HFFc6 (cell line): ENCODE data around the gene SCN9A. TPM values are rescaled to one million over a fixed set of nuclear protein-coding genes. Genes with fewer than 3 reads are reported as not detected.

ENCODE experiments used
- DNase-seq: peaks from one replicate; pipeline ENCODE4 v3.0.0-alpha.2; 2018
- H3K27ac Mint-ChIP-seq: 2 replicates; pipeline ENCODE4 v1.8.0; 2020; ENCODE audit warnings: mild to moderate bottlenecking, mixed read lengths
- H3K27me3 Mint-ChIP-seq: 2 replicates; pipeline ENCODE4 v1.8.0; 2021; ENCODE audit warnings: mild to moderate bottlenecking, moderate library complexity, mixed read lengths; ENCODE audit not compliant: insufficient read depth
- H3K36me3 Mint-ChIP-seq: 2 replicates; pipeline ENCODE4 v1.8.0; 2021; ENCODE audit warnings: low read depth, mixed read lengths
- H3K4me1 Mint-ChIP-seq: 2 replicates; pipeline ENCODE4 v1.8.0; 2020; ENCODE audit warnings: low read depth, mixed read lengths
- H3K4me3 Mint-ChIP-seq: 2 replicates; pipeline ENCODE4 v1.8.0; 2020; ENCODE audit warnings: mild to moderate bottlenecking, moderate library complexity, mixed read lengths
- H3K9me3 Mint-ChIP-seq: 2 replicates; pipeline ENCODE4 v1.8.0; 2020; ENCODE audit warnings: mild to moderate bottlenecking, mixed read lengths
- long read RNA-seq: library from polyadenylated mRNA; unstranded; transcript quantifications from one replicate; pipeline ENCODE4 v2.0.0, GENCODE V29; 2019
- total RNA-seq, 6 experiments: library from RNA; stranded (reverse); fragmentation: NEBNext Ultra II Directional; extraction: Animal tissue kit (Norgen Biotek cat#: 25700); gene quantifications; 2 replicates in 1 of 6; 3 replicates in 5 of 6; pipeline ENCODE4 v1.2.3, GENCODE V29; 2021
- TF ChIP-seq, protein P1 (sequence below): fragments of 200-600 bp; sonication (generic); IDR thresholded peaks from 2 replicates; pipeline ENCODE4 v1.5.0; 2021; ENCODE audit warnings: antibody characterized with exemption, mild to moderate bottlenecking

The SCN9A gene
- total RNA-seq, result 10 to 100 TPM; 41.1 to 66.1 (median 55.8) TPM
- long read RNA-seq, partial matches to known transcripts, result 40 of 61 reads
- long read RNA-seq, other reads (novel, unspliced or antisense), result 20 of 61 reads

DNA sequence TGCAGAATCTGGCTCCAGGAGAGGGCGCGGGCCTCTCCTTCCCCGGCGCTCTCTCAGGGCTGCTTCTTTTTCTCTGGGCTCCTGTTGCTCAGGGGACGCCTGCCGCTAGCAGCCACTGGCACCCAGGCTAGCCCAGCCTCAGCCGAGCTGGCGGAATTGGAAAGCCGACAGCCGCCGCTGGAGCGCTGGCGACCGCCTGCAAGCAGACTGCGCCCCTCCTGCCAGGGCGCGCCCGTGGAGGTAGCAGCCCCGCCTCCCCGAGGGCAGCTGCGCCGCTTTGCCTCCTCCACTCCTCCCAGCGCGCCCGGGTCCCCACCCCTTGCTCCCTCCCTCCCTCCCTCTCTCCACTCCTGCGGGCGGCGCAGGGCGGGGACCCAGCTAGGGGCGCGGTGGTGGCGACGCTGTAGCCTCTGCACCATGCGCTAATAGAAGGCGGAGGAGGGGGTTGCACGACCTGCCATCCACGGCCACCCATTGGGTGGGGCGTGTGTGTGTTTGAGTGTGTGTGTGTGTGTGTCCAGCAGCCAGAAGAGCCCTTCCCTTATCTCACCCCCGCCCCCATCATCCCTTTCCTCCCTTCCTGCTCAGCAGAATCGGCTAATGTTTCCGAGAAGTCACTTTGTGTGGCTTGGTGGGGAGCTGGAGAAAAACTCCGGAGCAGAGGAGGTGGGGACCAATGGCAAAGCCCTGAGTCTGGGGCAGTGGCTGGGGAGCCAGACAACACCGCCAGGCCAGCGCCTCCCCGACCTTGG, at the start of gene SCN9A:
Gene SCN9A (minus strand): TSS at position 209 of the 752 bp plus-strand sequence. CDS start 64,188 bp downstream, outside the sequence.
- DNase-seq, result peak; percentile 77
- peaks cover 48% of the 10 kb centered on the region for H3K4me1 Mint-ChIP-seq
- H3K36me3 Mint-ChIP-seq, result peaks cover 8% of the 10 kb centered on the region
- H3K27me3 Mint-ChIP-seq, result no peaks in the 10 kb centered on the region; the same call in 1 of the 2 replicates
- H3K4me3 Mint-ChIP-seq, result peak within 1 kb of the TSS; percentile 93
- TF ChIP-seq, protein P1, sequence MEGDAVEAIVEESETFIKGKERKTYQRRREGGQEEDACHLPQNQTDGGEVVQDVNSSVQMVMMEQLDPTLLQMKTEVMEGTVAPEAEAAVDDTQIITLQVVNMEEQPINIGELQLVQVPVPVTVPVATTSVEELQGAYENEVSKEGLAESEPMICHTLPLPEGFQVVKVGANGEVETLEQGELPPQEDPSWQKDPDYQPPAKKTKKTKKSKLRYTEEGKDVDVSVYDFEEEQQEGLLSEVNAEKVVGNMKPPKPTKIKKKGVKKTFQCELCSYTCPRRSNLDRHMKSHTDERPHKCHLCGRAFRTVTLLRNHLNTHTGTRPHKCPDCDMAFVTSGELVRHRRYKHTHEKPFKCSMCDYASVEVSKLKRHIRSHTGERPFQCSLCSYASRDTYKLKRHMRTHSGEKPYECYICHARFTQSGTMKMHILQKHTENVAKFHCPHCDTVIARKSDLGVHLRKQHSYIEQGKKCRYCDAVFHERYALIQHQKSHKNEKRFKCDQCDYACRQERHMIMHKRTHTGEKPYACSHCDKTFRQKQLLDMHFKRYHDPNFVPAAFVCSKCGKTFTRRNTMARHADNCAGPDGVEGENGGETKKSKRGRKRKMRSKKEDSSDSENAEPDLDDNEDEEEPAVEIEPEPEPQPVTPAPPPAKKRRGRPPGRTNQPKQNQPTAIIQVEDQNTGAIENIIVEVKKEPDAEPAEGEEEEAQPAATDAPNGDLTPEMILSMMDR, result peak; percentile 49; the same call in 1 of the 2 replicates
- H3K9me3 Mint-ChIP-seq, result no peaks in the 10 kb centered on the region
- H3K27ac Mint-ChIP-seq, result peak within 1 kb of the TSS; percentile 89

DNA sequence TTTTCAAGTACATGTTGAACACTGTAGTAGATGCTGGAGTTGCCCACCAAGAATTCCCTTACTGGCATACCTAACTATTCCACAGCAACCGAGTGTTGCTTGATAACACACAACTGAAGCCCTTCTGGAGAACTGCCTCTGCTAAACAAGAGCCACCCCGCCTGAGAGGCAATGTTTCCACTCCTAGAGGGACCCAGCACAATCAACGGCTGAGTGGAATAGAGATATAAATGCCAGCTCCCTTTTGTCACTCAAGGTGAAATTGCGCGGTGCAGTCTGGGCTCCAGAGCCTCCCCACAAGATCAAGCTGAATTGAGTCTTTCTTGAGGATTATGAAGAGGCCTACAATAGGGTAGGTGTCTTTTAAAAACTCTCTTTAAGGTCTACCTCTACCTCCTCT, 49.1 kb upstream of the SCN9A start:
- H3K27ac Mint-ChIP-seq, result no peak overlapping the region
- H3K4me3 Mint-ChIP-seq, result no peak overlapping the region
- DNase-seq, result no peak
- no peaks in the 10 kb centered on the region; the same call in 1 of the 2 replicates for H3K4me1 Mint-ChIP-seq
- no peaks in the 10 kb centered on the region for H3K36me3 Mint-ChIP-seq
- H3K27me3 Mint-ChIP-seq, result no peaks in the 10 kb centered on the region
- H3K9me3 Mint-ChIP-seq, result no peaks in the 10 kb centered on the region
- TF ChIP-seq, protein P1, result no peak

DNA sequence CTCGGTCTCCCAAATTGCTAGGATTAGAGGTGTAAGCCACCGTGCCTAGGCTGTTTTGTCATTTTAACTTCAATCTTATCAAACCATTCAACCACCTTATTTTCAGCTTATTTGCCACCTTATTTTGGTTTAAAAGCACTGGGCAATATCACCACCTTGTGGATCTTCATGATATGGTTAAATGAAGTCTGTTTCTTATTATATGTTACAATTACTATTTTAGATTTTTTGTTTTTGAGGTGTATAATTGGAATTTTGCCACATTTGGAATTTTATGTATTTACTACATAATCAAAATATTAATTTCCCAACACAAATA, 43.8 kb upstream of the SCN9A start:
- no peaks in the 10 kb centered on the region for H3K36me3 Mint-ChIP-seq
- peak; percentile 54 for DNase-seq
- peaks cover 12% of the 10 kb centered on the region for H3K4me1 Mint-ChIP-seq
- no peak overlapping the region for H3K4me3 Mint-ChIP-seq
- TF ChIP-seq, protein P1, result peak; percentile 86
- H3K9me3 Mint-ChIP-seq, result no peaks in the 10 kb centered on the region
- H3K27ac Mint-ChIP-seq, result peak overlapping the region; percentile 47
- H3K27me3 Mint-ChIP-seq, result no peaks in the 10 kb centered on the region

DNA sequence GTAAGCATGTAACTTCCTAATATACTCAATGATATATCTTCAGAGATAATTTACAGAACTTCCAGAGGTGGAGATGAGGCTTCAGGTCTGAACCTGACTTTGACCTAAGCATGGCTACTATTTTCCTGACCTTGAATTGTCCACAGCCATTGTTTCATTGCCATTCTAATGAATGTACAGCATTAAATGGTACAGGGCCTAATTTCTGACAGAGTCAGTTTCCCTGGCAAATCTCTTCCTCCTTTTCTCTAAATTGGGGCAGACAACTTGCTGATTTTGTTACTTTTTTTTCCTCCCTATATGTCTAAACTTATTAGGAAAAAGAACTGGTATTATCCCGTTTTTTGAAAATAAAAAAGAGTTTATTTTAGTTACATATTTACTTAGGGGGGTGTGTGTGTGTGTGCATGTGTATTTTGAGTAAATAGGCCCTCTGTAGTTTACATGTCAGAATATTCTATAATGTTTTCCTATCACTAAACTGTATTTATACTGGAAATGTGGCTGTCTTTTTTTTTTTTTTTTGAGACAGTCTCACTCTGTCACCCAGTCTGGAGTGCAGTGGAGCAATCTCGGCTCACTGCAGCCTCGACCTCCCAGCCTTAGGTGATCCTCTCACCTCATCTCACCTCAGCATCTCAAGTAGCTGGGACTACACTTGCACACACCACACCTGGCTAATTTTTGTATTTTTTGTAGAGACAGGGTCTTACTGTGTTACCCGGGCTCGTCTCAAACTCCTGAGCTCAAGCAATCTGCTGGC, 43.3 kb upstream of the SCN9A start:
- Mint-ChIP-seq H3K36me3 (no peaks in the 10 kb centered on the region), H3K4me1 (peaks cover 12% of the 10 kb centered on the region), H3K4me3 (no peak overlapping the region), H3K27ac (peak overlapping the region; percentile 47), H3K27me3 (no peaks in the 10 kb centered on the region), H3K9me3 (no peaks in the 10 kb centered on the region)
- TF ChIP-seq, protein P1, result no peak
- DNase-seq, result no peak

DNA sequence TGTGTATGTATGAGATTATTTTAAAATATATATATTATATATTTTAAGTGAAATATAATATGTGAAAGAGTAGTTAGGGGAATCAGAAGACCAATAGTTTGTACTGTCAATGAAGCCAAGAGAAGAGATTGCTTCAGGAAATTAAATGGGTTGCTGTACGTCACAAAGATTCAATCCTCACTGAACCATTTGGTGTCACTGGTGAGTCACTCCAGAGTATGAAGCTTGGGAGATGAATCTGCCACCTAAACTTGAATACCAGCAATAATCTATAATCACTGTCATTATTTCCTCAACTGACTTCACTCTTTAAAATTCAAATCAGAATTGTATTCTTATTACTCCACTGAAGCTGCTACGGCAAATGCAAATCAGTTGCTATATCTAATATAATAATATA, 41.9 kb upstream of the SCN9A start:
- DNase-seq, result peak; percentile 46
- H3K27ac Mint-ChIP-seq, result no peak overlapping the region
- no peaks in the 10 kb centered on the region for H3K36me3 Mint-ChIP-seq
- H3K4me1 Mint-ChIP-seq, result peaks cover 22% of the 10 kb centered on the region
- no peak overlapping the region for H3K4me3 Mint-ChIP-seq
- TF ChIP-seq, protein P1, result peak; percentile 41; the same call in 1 of the 2 replicates
- no peaks in the 10 kb centered on the region for H3K27me3 Mint-ChIP-seq
- H3K9me3 Mint-ChIP-seq, result no peaks in the 10 kb centered on the region
